T-helper 1 cell treated with Interleukin-12 subunit alpha and Interleukin-12 subunit beta and Interleukin-4 antibody, amounts not matched to agents 30 μg/mL and 1 μg/mL, for 36 hours (primary cell): ENCODE data around the gene ZEB2.

ENCODE experiments used
- H3K27ac Mint-ChIP-seq: one replicate; pipeline ENCODE4 v1.8.0; 2021; ENCODE audit warnings: mild to moderate bottlenecking, mixed read lengths
- H3K27me3 Mint-ChIP-seq: one replicate; pipeline ENCODE4 v1.8.0; 2021; ENCODE audit warnings: low read depth, mixed read lengths
- H3K36me3 Mint-ChIP-seq: one replicate; pipeline ENCODE4 v1.8.0; 2021; ENCODE audit warnings: low read depth, mixed read lengths
- H3K4me1 Mint-ChIP-seq: one replicate; pipeline ENCODE4 v1.8.0; 2021; ENCODE audit warnings: low read depth, mixed read lengths
- H3K4me3 Mint-ChIP-seq: one replicate; pipeline ENCODE4 v1.8.0; 2021; ENCODE audit warnings: mild to moderate bottlenecking, moderate library complexity, mixed read lengths
- H3K9me3 Mint-ChIP-seq: one replicate; pipeline ENCODE4 v1.8.0; 2021; ENCODE audit warnings: mixed read lengths

The ZEB2 gene

DNA sequence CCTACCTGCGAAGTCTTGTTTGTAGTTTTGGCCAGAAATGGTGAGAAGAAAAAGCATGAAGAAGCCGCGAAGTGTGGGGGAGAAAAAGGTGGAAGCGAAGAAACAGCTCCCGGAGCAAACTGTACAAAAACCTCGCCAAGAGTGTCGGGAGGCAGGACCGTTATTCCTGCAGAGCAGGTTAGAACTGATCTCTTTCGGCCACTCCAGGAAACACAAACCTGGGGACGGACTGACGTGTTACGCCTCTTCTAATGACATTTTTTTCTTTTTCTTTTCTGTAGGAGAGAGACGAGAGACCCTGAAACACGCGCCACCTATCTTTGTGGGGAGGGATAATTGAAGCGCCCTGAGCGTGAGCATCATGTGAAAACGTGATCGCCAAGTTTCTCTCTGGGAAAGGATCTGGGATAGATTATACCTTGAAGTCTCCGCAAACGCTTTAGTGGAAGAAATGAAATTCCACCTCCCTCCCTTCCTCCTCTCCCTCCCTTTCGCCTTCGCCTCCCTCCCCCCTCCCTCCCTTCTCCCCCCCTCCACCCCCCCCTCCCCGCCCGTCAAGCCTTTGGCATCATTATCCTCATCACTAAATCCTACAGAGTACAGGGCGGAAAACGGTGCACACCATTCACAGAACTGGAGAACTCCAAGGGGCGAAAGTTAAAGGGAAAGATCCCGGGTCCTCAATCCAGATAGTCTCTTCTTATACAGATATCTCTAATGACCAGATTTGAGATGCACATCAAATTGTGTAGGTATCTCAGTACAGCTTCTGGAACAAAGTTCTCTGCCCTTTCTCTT, at the start of gene ZEB2:
Gene ZEB2, minus strand, starts transcription at position 186 of the 798 bp plus-strand sequence. CDS start 2,769 bp downstream, outside the sequence.
- H3K4me1 Mint-ChIP-seq: peaks cover 25% of the 10 kb centered on the region
- H3K36me3 Mint-ChIP-seq: peaks cover 2% of the 10 kb centered on the region
- no peak within 1 kb of the TSS for H3K4me3 Mint-ChIP-seq
- no peak within 1 kb of the TSS for H3K27ac Mint-ChIP-seq
- no peaks in the 10 kb centered on the region for H3K9me3 Mint-ChIP-seq
- H3K27me3 Mint-ChIP-seq: peaks cover 52% of the 10 kb centered on the region

- Mint-ChIP-seq H3K27me3 (peaks cover 10% of the 10 kb centered on the region), H3K4me3 (no peak overlapping the region), H3K36me3 (no peaks in the 10 kb centered on the region), H3K27ac (no peak overlapping the region), H3K9me3 (no peaks in the 10 kb centered on the region), H3K4me1 (no peaks in the 10 kb centered on the region)
Observed at GRCh38 chr2:144567745-144568144, 47.8 kb upstream of the ZEB2 start.

- Mint-ChIP-seq H3K36me3 (no peaks in the 10 kb centered on the region), H3K4me3 (no peak overlapping the region)
Observed at GRCh38 chr2:144566448-144566847, 46.5 kb upstream of the ZEB2 start.

GRCh38 chr2:144560251-144560650, 40.3 kb upstream of the ZEB2 start:
- no peaks in the 10 kb centered on the region for H3K9me3 Mint-ChIP-seq
- peaks cover 12% of the 10 kb centered on the region for H3K27me3 Mint-ChIP-seq
- no peaks in the 10 kb centered on the region for H3K36me3 Mint-ChIP-seq
- no peak overlapping the region for H3K27ac Mint-ChIP-seq
- no peaks in the 10 kb centered on the region for H3K4me1 Mint-ChIP-seq
- no peak overlapping the region for H3K4me3 Mint-ChIP-seq

More at GRCh38 chr2:144566448-144566847, 46.5 kb upstream of the ZEB2 start:
- no peaks in the 10 kb centered on the region for H3K4me1 Mint-ChIP-seq
- H3K27ac Mint-ChIP-seq: no peak overlapping the region
- H3K27me3 Mint-ChIP-seq: peaks cover 10% of the 10 kb centered on the region
- H3K9me3 Mint-ChIP-seq: no peaks in the 10 kb centered on the region

DNA sequence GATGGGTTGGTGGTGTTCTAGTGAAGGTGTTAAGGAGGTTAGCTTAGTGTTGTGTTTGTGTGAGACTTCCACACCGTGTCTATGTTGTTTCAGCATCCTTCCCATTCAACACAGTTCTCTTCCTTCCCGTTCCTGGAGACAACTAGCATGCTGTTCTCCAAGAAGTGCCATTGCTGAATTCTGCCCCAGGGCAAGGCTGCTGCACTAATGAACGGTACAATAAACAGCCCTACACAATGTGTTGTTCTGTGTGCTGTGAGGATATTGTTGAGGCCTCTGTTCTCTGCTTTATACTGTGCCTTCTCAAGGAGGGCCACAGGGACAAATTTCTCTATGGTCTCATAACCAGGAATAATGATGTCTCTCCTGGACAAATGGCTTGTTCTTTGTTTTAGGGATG, 39.8 kb upstream of the ZEB2 start:
- H3K4me1 Mint-ChIP-seq: no peaks in the 10 kb centered on the region
- no peak overlapping the region for H3K27ac Mint-ChIP-seq
- H3K36me3 Mint-ChIP-seq: no peaks in the 10 kb centered on the region
- H3K9me3 Mint-ChIP-seq: no peaks in the 10 kb centered on the region
- H3K27me3 Mint-ChIP-seq: peaks cover 11% of the 10 kb centered on the region
- no peak overlapping the region for H3K4me3 Mint-ChIP-seq

DNA sequence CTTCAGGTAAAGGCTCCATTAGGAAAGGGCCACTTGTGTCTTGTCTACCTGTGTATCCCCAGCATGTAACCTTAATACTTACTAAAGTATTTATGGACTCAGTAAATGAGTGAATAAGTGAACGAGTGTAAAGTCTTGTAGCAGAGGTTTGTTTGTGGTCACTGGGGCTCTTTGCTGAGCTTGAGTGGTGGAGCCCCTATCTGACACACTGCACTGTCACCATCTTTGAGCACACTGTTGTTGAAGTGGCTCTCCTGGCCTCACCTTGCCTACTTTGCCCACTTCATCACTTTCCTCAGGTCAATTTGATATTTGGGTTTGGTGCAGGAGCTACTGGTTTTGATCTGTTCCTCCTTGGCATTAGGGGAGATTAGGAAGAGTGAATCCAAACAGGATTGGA, 39.3 kb upstream of the ZEB2 start:
- H3K4me3 Mint-ChIP-seq: no peak overlapping the region
- H3K27ac Mint-ChIP-seq: no peak overlapping the region
- no peaks in the 10 kb centered on the region for H3K4me1 Mint-ChIP-seq
- no peaks in the 10 kb centered on the region for H3K9me3 Mint-ChIP-seq
- H3K27me3 Mint-ChIP-seq: peaks cover 11% of the 10 kb centered on the region
- H3K36me3 Mint-ChIP-seq: no peaks in the 10 kb centered on the region

- H3K36me3 Mint-ChIP-seq: no peaks in the 10 kb centered on the region
- H3K4me1 Mint-ChIP-seq: peaks cover 4% of the 10 kb centered on the region
- H3K27me3 Mint-ChIP-seq: peaks cover 11% of the 10 kb centered on the region
- no peaks in the 10 kb centered on the region for H3K9me3 Mint-ChIP-seq
- H3K4me3 Mint-ChIP-seq: no peak overlapping the region
- H3K27ac Mint-ChIP-seq: no peak overlapping the region
Observed at GRCh38 chr2:144554492-144555210, 34.7 kb upstream of the ZEB2 start.

- peaks cover 11% of the 10 kb centered on the region for H3K27me3 Mint-ChIP-seq
- H3K9me3 Mint-ChIP-seq: no peaks in the 10 kb centered on the region
- no peak overlapping the region for H3K27ac Mint-ChIP-seq
- H3K4me3 Mint-ChIP-seq: no peak overlapping the region
- H3K4me1 Mint-ChIP-seq: peaks cover 4% of the 10 kb centered on the region
- H3K36me3 Mint-ChIP-seq: no peaks in the 10 kb centered on the region
Observed at GRCh38 chr2:144553379-144553778, 33.5 kb upstream of the ZEB2 start.

GRCh38 chr2:144552821-144553220, 32.9 kb upstream of the ZEB2 start:
- Mint-ChIP-seq H3K27ac (no peak overlapping the region), H3K4me3 (no peak overlapping the region), H3K27me3 (peaks cover 12% of the 10 kb centered on the region), H3K36me3 (no peaks in the 10 kb centered on the region), H3K4me1 (peaks cover 4% of the 10 kb centered on the region), H3K9me3 (no peaks in the 10 kb centered on the region)

DNA sequence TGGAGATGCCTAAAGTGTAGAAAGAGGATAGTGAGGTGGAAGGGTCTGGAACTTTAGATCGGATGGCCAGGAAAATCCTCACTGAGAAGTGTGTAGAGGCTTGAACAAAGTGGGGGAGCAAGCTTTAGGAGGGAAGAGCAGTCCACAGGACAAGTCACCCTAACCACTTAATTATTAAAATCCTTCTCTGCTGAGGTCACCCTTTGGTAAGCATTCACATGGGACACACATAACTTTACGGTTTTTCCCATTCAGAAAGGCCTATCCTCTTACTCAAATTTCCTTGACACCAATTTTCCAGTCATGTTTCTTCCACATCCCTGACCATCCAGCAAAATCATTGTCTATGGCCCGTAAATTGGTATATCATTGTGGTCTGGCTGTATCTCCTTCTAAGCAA, 31.0 kb upstream of the ZEB2 start:
- no peak overlapping the region for H3K27ac Mint-ChIP-seq
- H3K4me3 Mint-ChIP-seq: no peak overlapping the region
- H3K4me1 Mint-ChIP-seq: peaks cover 4% of the 10 kb centered on the region
- no peaks in the 10 kb centered on the region for H3K36me3 Mint-ChIP-seq
- H3K27me3 Mint-ChIP-seq: peaks cover 13% of the 10 kb centered on the region
- no peaks in the 10 kb centered on the region for H3K9me3 Mint-ChIP-seq

- H3K27me3 Mint-ChIP-seq: peaks cover 18% of the 10 kb centered on the region
- H3K27ac Mint-ChIP-seq: no peak overlapping the region
- H3K4me3 Mint-ChIP-seq: no peak overlapping the region
- H3K4me1 Mint-ChIP-seq: peaks cover 4% of the 10 kb centered on the region
- H3K9me3 Mint-ChIP-seq: no peaks in the 10 kb centered on the region
- H3K36me3 Mint-ChIP-seq: no peaks in the 10 kb centered on the region
Observed at GRCh38 chr2:144550084-144550483, 30.2 kb upstream of the ZEB2 start.

DNA sequence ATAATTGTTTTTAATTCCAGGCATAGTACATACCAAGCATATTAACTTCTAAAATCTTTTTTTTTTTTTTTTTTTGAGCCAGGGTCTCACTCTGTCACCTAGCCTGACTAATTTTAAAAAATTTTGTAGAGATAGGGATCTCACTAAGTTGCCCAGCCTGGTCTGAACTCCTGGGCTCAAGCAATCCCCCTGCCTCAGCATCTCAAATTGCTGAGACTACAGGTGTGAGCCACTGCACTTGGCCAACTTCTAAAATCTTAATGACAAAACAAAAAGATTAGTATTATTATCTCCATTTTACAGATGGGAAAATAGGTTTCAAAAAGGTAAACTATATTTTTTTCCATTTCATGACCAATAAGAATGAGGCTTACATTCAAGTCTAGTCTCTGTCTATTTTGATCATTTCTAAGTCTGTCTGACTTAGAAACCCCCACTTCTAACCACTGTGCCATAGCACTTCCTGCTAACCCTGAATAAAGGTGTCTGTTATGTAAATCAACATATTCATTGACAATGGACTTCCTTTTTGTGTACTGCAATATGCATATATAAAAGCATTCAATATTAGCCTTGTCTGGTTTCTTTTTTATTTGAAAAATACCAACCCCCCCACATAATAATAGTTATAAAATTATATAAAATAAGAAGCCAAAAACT, 28.7 kb upstream of the ZEB2 start:
- H3K27me3 Mint-ChIP-seq: peaks cover 18% of the 10 kb centered on the region
- no peak overlapping the region for H3K27ac Mint-ChIP-seq
- H3K9me3 Mint-ChIP-seq: no peaks in the 10 kb centered on the region
- no peak overlapping the region for H3K4me3 Mint-ChIP-seq
- H3K4me1 Mint-ChIP-seq: peaks cover 3% of the 10 kb centered on the region
- H3K36me3 Mint-ChIP-seq: no peaks in the 10 kb centered on the region

- Mint-ChIP-seq H3K9me3 (no peaks in the 10 kb centered on the region), H3K4me3 (no peak overlapping the region), H3K36me3 (no peaks in the 10 kb centered on the region), H3K27ac (no peak overlapping the region), H3K27me3 (peaks cover 19% of the 10 kb centered on the region), H3K4me1 (peaks cover 2% of the 10 kb centered on the region)
Observed at GRCh38 chr2:144548088-144548487, 28.2 kb upstream of the ZEB2 start.

- H3K27me3 Mint-ChIP-seq: peaks cover 21% of the 10 kb centered on the region
- H3K36me3 Mint-ChIP-seq: no peaks in the 10 kb centered on the region
- H3K4me1 Mint-ChIP-seq: no peaks in the 10 kb centered on the region
- no peaks in the 10 kb centered on the region for H3K9me3 Mint-ChIP-seq
- no peak overlapping the region for H3K27ac Mint-ChIP-seq
- H3K4me3 Mint-ChIP-seq: no peak overlapping the region
Observed at GRCh38 chr2:144547494-144547893, 27.6 kb upstream of the ZEB2 start.

DNA sequence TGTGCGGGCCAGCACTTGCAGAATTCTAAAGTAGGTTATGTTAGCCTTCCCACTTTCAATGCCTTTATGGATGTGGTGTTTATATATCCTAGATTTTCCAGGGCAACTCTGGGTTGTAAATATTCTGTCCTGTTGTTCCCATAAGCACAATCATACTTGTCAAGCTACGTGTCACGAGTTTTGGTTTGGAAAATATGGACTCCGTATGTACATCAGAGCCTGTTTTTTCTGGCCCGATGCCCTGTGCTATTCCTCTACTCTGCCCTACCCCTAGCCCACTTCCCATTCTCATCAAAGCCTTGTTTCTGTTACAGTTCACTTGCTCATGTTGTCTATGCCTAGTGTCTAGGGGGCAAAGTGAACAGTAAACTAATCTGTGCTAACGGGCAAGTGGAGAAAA, 27.0 kb upstream of the ZEB2 start:
- peaks cover 21% of the 10 kb centered on the region for H3K27me3 Mint-ChIP-seq
- H3K4me1 Mint-ChIP-seq: no peaks in the 10 kb centered on the region
- H3K9me3 Mint-ChIP-seq: no peaks in the 10 kb centered on the region
- no peaks in the 10 kb centered on the region for H3K36me3 Mint-ChIP-seq
- no peak overlapping the region for H3K4me3 Mint-ChIP-seq
- H3K27ac Mint-ChIP-seq: no peak overlapping the region
